ENCODE results near the gene CFAP54. TPM values are rescaled to one million over a fixed set of nuclear protein-coding genes. Genes with fewer than 3 reads are reported as not detected.

CFAP54 gene
- total RNA-seq, 1 experiment from 2014 or later = 0.64 TPM

DNA sequence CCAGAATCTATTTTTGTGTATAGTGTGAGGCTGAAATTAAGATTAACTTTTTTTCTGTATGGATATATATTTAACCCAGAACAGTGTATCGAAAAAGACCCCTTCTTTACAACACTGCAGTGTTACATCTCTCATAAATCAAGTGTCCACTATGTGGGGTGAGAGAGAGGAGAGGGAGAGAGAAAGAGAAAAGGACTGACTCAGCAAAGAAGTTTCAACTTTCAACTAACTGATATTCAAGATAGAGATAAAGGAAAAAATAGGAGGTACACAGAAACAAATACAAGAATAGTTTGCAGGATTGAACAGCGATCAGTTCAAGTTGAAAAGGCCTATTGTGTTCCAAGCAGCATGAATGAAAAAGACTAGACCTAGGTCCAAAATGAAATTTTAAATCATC is 291.0 kb downstream of the CFAP54 start:
- in situ Hi-C loops (cut with HindIII; ENCODE audit: low pct_unique_long_range_greater_than_20kb, low sequenced_read_pairs) = no loop called here
- CTCF ChIA-PET = no interaction called here
- BruUV-seq (replicated peaks) = no TSS peak
- H3K4me1 ChIP-seq (ENCODE audit: control insufficient read depth, insufficient read depth, low read length) = no peaks in the 10 kb centered on the region
- POLR2A ChIA-PET = no interaction called here
- no peaks in the 10 kb centered on the region for H3K9me3 ChIP-seq (ENCODE audit: control insufficient read depth, insufficient read depth, low read depth, low read length)
- no peak overlapping the region for H3K4me3 ChIP-seq (ENCODE audit: low read depth in 2 of 2, low read length in 2 of 2)
- intact Hi-C loops (cut with micrococcal nuclease; ENCODE audit: unreplicated experiment) = no loop called here
- TF ChIP-seq, protein P1, sequence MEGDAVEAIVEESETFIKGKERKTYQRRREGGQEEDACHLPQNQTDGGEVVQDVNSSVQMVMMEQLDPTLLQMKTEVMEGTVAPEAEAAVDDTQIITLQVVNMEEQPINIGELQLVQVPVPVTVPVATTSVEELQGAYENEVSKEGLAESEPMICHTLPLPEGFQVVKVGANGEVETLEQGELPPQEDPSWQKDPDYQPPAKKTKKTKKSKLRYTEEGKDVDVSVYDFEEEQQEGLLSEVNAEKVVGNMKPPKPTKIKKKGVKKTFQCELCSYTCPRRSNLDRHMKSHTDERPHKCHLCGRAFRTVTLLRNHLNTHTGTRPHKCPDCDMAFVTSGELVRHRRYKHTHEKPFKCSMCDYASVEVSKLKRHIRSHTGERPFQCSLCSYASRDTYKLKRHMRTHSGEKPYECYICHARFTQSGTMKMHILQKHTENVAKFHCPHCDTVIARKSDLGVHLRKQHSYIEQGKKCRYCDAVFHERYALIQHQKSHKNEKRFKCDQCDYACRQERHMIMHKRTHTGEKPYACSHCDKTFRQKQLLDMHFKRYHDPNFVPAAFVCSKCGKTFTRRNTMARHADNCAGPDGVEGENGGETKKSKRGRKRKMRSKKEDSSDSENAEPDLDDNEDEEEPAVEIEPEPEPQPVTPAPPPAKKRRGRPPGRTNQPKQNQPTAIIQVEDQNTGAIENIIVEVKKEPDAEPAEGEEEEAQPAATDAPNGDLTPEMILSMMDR (IDR thresholded peaks at IDR 0.05) = no peak
- TF ChIP-seq, protein P2, sequence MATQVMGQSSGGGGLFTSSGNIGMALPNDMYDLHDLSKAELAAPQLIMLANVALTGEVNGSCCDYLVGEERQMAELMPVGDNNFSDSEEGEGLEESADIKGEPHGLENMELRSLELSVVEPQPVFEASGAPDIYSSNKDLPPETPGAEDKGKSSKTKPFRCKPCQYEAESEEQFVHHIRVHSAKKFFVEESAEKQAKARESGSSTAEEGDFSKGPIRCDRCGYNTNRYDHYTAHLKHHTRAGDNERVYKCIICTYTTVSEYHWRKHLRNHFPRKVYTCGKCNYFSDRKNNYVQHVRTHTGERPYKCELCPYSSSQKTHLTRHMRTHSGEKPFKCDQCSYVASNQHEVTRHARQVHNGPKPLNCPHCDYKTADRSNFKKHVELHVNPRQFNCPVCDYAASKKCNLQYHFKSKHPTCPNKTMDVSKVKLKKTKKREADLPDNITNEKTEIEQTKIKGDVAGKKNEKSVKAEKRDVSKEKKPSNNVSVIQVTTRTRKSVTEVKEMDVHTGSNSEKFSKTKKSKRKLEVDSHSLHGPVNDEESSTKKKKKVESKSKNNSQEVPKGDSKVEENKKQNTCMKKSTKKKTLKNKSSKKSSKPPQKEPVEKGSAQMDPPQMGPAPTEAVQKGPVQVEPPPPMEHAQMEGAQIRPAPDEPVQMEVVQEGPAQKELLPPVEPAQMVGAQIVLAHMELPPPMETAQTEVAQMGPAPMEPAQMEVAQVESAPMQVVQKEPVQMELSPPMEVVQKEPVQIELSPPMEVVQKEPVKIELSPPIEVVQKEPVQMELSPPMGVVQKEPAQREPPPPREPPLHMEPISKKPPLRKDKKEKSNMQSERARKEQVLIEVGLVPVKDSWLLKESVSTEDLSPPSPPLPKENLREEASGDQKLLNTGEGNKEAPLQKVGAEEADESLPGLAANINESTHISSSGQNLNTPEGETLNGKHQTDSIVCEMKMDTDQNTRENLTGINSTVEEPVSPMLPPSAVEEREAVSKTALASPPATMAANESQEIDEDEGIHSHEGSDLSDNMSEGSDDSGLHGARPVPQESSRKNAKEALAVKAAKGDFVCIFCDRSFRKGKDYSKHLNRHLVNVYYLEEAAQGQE (IDR thresholded peaks at IDR 0.05; ENCODE audit: insufficient read depth in 1 of 2, low read depth in 2 of 2, low read length in 1 of 2) = no peak
- no peak for TF ChIP-seq SIN3A (IDR thresholded peaks at IDR 0.05; ENCODE audit: borderline replicate concordance, insufficient read depth, low read depth, low read length)
- no peak for TF ChIP-seq TCF7L2 (IDR thresholded peaks at IDR 0.05; ENCODE audit: low read depth, low read length)
- no peak for TF ChIP-seq POLR2AphosphoS5 (IDR thresholded peaks at IDR 0.05; ENCODE audit: low read depth, low read length)
- DNase-seq (ENCODE audit: low read depth, low spot score) (no peak), ATAC-seq (no peak)
- H3K36me3 ChIP-seq (ENCODE audit: control insufficient read depth, insufficient read depth, low read length) = no peaks in the 10 kb centered on the region
- H3K27ac ChIP-seq (ENCODE audit: low read length) = no peak overlapping the region
- H3K27me3 ChIP-seq (ENCODE audit: control insufficient read depth, insufficient read depth, low read length) = no peaks in the 10 kb centered on the region

DNA sequence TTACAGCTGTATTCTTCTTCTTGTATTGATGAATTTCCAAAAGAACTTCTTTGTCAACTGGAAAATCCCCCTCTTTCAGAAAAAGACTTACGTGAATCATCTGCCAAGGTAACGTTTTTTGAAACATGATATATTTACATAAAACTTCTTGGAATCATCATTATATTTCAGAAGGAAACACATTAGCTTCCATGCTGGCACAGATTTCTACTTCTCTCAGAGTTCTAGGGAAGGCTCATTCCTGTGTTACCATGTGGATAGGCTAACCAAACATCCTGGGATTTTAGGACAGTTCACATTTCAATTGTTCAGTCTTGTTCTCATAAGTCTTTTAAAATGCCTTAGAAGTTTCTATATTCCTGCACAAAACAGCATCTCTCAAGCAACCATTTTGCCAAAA is 297.4 kb downstream of the CFAP54 start:
- in situ Hi-C loops (cut with HindIII; ENCODE audit: low pct_unique_long_range_greater_than_20kb, low sequenced_read_pairs) = no loop called here
- BruUV-seq (replicated peaks) = no TSS peak
- ATAC-seq (no peak), DNase-seq (ENCODE audit: low read depth, low spot score) (no peak)
- CTCF ChIA-PET = no interaction called here
- Histone ChIP-seq H3K4me1 (ENCODE audit: control insufficient read depth, insufficient read depth, low read length) (no peaks in the 10 kb centered on the region), H3K9me3 (ENCODE audit: control insufficient read depth, insufficient read depth, low read depth, low read length) (no peaks in the 10 kb centered on the region), H3K27ac (ENCODE audit: low read length) (no peak overlapping the region), H3K4me3 (ENCODE audit: low read depth in 2 of 2, low read length in 2 of 2) (no peak overlapping the region), H3K36me3 (ENCODE audit: control insufficient read depth, insufficient read depth, low read length) (no peaks in the 10 kb centered on the region), H3K27me3 (ENCODE audit: control insufficient read depth, insufficient read depth, low read length) (no peaks in the 10 kb centered on the region; the same call in 1 of the 2 replicates)
- intact Hi-C loops (cut with micrococcal nuclease; ENCODE audit: unreplicated experiment) = no loop called here
- TF ChIP-seq, protein P2 (IDR thresholded peaks at IDR 0.05; ENCODE audit: insufficient read depth in 1 of 2, low read depth in 2 of 2, low read length in 1 of 2) = no peak
- TF ChIP-seq, protein P1 (IDR thresholded peaks at IDR 0.05) = no peak
- no peak for TF ChIP-seq SIN3A (IDR thresholded peaks at IDR 0.05; ENCODE audit: borderline replicate concordance, insufficient read depth, low read depth, low read length)
- POLR2A ChIA-PET = no interaction called here
